LNCAP (cell line): ENCODE measurements around the gene CACNG1.

Experiments used
- TF ChIP-seq, protein P1 (sequence below): fragments of 450-650 bp; IDR thresholded peaks from 2 replicates; pipeline ENCODE4 v1.5.1; 2017; ENCODE audit warnings: mild to moderate bottlenecking

CACNG1 gene

DNA sequence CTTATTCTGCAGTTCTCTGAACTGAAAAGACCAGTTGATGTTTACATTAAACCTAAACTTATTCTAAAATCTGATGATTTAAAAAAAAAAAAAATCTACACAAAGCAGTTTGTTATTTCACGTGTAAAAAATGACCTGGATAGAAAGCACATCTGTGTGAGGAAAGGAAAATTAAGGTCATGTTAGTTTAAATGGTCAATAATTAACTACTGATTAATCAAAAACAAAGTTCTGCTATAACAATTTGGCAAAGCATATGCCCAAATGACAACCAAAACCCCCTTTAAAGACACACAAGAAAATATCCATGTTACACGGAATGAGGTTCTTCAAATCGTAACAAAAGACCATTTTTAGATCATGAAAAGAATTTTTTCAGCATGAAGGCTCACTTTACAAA is 30.4 kb downstream of the CACNG1 start:
- TF ChIP-seq, protein P1, sequence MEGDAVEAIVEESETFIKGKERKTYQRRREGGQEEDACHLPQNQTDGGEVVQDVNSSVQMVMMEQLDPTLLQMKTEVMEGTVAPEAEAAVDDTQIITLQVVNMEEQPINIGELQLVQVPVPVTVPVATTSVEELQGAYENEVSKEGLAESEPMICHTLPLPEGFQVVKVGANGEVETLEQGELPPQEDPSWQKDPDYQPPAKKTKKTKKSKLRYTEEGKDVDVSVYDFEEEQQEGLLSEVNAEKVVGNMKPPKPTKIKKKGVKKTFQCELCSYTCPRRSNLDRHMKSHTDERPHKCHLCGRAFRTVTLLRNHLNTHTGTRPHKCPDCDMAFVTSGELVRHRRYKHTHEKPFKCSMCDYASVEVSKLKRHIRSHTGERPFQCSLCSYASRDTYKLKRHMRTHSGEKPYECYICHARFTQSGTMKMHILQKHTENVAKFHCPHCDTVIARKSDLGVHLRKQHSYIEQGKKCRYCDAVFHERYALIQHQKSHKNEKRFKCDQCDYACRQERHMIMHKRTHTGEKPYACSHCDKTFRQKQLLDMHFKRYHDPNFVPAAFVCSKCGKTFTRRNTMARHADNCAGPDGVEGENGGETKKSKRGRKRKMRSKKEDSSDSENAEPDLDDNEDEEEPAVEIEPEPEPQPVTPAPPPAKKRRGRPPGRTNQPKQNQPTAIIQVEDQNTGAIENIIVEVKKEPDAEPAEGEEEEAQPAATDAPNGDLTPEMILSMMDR, result no peak

DNA sequence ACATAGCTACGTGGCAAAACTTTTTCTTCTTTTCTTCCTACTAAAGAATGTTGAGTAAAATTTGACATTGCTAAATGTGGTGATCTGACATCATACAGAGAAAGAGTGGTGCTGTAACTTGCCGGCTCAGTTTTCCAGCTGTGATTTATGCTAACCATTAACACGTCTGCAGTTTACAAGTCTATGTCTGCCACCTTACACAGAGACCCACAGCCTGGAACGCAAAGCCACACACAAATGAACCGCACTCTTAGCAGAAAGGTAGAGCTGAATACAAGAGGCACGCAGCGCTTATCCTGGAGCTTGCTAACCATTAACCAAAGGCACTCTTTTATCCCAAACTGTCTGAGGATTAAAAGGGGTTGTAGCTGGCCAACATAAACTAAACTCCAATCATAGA is 31.9 kb downstream of the CACNG1 start:
- TF ChIP-seq, protein P1, result no peak

DNA sequence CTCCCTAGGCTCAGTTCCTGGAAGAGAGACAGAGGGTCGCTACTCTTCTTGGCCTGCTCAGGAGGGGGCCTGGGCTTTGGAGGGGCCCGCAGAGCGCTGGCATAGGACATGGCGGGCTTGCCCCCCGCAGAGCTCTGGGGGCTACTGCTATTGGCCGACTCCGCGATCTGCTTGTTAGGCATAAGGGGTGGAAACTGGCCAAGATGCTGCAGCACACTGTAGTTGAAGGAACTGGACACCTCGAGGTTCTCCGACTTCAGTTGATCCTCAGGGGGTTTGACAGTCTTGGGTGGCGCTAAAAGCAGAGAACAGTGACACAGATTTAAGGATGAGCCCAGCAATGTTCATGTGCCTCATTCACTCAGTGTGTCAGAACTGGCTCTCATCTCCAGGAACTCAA is 33.9 kb downstream of the CACNG1 start:
- TF ChIP-seq, protein P1, result no peak

DNA sequence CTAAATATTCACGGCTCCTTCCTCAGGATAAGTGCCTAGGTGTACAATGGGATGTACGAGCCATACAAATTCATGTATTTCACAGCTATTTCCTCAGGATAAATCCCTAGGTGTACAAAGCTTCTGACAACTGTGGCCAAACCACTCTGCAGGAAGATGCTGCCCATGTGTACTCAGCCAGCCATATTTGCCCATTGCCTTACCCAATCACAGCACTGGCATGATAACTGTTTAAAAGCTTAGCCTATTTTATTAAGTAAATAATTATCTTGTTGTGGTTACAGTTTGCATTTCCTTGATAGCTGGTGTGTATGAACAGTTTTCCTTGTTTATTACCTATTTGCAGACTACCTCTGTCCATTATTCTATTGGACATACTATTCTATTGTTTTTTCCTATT is 35.1 kb downstream of the CACNG1 start:
- TF ChIP-seq, protein P1, result no peak

DNA sequence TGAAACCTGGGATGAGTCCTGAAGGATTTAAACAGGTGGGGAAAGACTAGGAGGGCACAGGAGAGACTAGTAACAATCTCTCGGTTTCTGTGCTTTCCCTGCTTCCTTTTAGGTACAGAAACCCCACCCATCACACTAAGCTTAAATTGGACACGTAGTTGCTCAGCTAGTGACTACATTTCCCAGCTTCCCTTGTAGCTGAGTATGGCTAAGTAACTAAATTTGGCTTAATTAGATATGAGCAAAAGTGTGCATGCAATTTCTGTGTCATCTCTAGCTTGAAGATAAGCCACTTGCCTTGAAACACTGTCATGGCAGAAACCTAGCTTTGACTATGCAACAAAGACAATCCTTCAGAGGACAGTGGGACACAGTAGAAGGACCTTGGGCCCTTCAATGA is 36.5 kb downstream of the CACNG1 start:
- TF ChIP-seq, protein P1, result no peak

DNA sequence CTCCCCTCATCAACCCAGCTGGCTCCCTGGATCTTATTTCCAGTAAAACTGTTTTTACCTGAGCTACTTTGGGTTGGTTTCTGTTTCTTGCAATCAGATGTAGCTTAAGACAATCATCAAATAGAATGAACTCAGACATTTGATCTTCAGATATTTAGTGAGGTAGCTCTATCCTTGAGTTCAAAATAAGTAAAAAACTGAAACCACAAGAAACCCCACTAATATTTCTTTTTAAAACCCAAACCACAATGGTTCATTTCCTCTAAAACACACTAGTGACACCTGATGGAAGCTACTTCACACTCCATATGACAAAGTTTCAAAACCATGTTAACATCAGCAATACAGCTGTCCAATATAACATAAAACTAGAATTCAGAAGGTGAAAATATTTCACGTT is 37.8 kb downstream of the CACNG1 start:
- TF ChIP-seq, protein P1, result no peak

DNA sequence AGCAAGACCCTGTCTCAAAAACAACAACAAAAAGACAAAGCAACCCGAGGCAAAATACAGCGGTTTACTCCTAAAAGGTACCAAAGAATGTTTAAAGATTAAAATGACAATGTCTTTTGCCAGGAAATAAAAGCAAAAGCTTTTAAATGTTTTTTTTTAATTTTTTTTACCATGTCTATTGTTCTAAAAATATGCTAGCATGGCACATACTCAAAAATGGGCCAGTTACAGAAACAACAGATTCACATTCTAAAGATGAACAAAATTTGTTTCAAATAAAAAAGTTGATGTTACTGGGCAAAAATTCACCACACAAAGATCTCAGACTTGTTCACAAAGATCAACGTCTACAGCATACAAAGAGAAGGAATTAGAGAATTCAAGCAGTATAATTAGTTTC is 41.1 kb downstream of the CACNG1 start:
- TF ChIP-seq, protein P1, result no peak

DNA sequence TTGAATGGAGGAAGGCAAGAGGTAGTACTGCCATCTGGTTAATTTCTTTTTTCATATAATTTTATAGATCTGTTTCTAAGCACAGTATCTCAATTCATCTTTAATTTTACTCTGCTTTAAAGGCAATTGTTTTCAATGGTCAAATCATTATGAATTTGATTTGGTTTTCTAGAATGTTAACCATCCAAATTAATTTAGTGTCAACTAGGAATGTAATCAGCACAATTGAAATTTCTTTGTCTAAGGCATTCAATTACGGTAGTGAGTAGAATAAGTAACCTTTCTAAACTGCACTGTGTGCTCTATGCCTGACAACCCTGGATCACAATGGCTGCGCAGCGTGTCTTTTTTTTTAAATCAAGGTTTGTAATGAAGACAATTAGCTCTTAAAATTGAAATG is 44.3 kb downstream of the CACNG1 start:
- TF ChIP-seq, protein P1, result no peak
